OCI-LY3 (cell line): ENCODE results near the gene C1RL.

Source experiments
- H2AFZ ChIP-seq: fragments of 200-600, 300-600 bp; shearing (Covaris generic); 2 replicates; pipeline ENCODE4 v1.6.0; 2014; ENCODE audit warnings: antibody characterized with exemption, low read depth, low read length
- H3K27ac ChIP-seq: fragments of 200-600, 300-600 bp; sonication (generic); 2 replicates; pipeline ENCODE4 v1.5.1; 2014; ENCODE audit warnings: mild to moderate bottlenecking, low read length, moderate library complexity, mixed read lengths
- H3K27me3 ChIP-seq: fragments of 200-600, 300-600 bp; sonication (generic); 2 replicates; pipeline ENCODE4 v1.6.1; 2014; ENCODE audit warnings: low read depth, low read length, mixed read lengths
- H3K36me3 ChIP-seq: fragments of 200-600, 300-600 bp; sonication (generic); replicated peaks from 2 replicates; pipeline ENCODE3; 2014; ENCODE audit warnings: low read depth, low read length, mixed read lengths
- H3K4me1 ChIP-seq: fragments of 300-600, 200-600 bp; sonication (generic); 2 replicates; pipeline ENCODE4 v1.6.1; 2014; ENCODE audit warnings: low read length, mixed read lengths
- H3K4me2 ChIP-seq: fragments of 200-600, 300-600 bp; sonication (generic); 2 replicates; pipeline ENCODE4 v1.6.1; 2014; ENCODE audit warnings: low read length, mixed read lengths
- H3K4me3 ChIP-seq: fragments of 300-600, 200-600 bp; sonication (generic); 2 replicates; pipeline ENCODE4 v1.5.1; 2014; ENCODE audit warnings: antibody characterized with exemption, mild to moderate bottlenecking, low read length, moderate library complexity
- H3K79me2 ChIP-seq: fragments of 300-600, 200-600 bp; shearing (Covaris generic); 2 replicates; pipeline ENCODE4 v1.6.1; 2014; ENCODE audit warnings: mild to moderate bottlenecking, low read length, mixed read lengths
- H3K9ac ChIP-seq: fragments of 300-600, 200-600 bp; shearing (Covaris generic); 2 replicates; pipeline ENCODE4 v1.6.0; 2014; ENCODE audit warnings: mild to moderate bottlenecking, low read length, moderate library complexity
- H3K9me3 ChIP-seq: fragments of 200-600, 300-600 bp; shearing (Covaris generic); 2 replicates; pipeline ENCODE4 v1.6.1; 2014; ENCODE audit warnings: low read length, mixed read lengths; ENCODE audit not compliant: insufficient read depth
- H4K20me1 ChIP-seq: fragments of 200-600, 300-600 bp; sonication (generic); 2 replicates; pipeline ENCODE4 v1.6.1; 2016; ENCODE audit warnings: low read length, mixed read lengths; ENCODE audit not compliant: insufficient read depth
- CTCF ChIP-seq: fragments of 200-600, 300-600 bp; sonication (generic); IDR thresholded peaks from 2 replicates; pipeline ENCODE4 v1.5.1; 2014; ENCODE audit warnings: antibody characterized with exemption, low read length, low read depth
- EZH2phosphoT487 ChIP-seq: fragments of 200-600 bp; shearing (Covaris generic); IDR thresholded peaks from 2 replicates; pipeline ENCODE4 v1.6.1; 2018; ENCODE audit warnings: antibody characterized with exemption, mixed run types, low read depth

The C1RL gene

GRCh38 chr12:7118881-7119280 is 9.9 kb upstream of the C1RL start:
- Histone ChIP-seq H3K4me1 (no peaks in the 10 kb centered on the region), H4K20me1 (no peaks in the 10 kb centered on the region), H3K4me2 (no peak overlapping the region), H3K27me3 (no peaks in the 10 kb centered on the region), H3K9ac (no peak overlapping the region), H3K9me3 (no peaks in the 10 kb centered on the region), H3K79me2 (no peaks in the 10 kb centered on the region), H3K36me3 (no peaks in the 10 kb centered on the region), H3K27ac (no peak overlapping the region), H2AFZ (no peak overlapping the region), H3K4me3 (no peak overlapping the region)
- TF ChIP-seq CTCF (no peak), EZH2phosphoT487 (no peak)

- no peak for TF ChIP-seq EZH2phosphoT487
- TF ChIP-seq CTCF: no peak
Measured at GRCh38 chr12:7117670-7118069, 8.7 kb upstream of the C1RL start.

GRCh38 chr12:7116916-7117315 is 7.9 kb upstream of the C1RL start:
- no peak overlapping the region for H3K9ac ChIP-seq
- no peaks in the 10 kb centered on the region for H3K27me3 ChIP-seq
- no peaks in the 10 kb centered on the region for H3K9me3 ChIP-seq
- no peaks in the 10 kb centered on the region for H3K79me2 ChIP-seq
- no peak overlapping the region for H3K4me3 ChIP-seq
- TF ChIP-seq CTCF: no peak
- TF ChIP-seq EZH2phosphoT487: no peak
- no peak overlapping the region for H3K4me2 ChIP-seq
- no peaks in the 10 kb centered on the region for H4K20me1 ChIP-seq
- no peaks in the 10 kb centered on the region for H3K36me3 ChIP-seq
- H2AFZ ChIP-seq: no peak overlapping the region
- H3K4me1 ChIP-seq: no peaks in the 10 kb centered on the region
- H3K27ac ChIP-seq: no peak overlapping the region

More at GRCh38 chr12:7117670-7118069, 8.7 kb upstream of the C1RL start:
- Histone ChIP-seq H3K79me2 (no peaks in the 10 kb centered on the region), H4K20me1 (no peaks in the 10 kb centered on the region), H3K4me1 (no peaks in the 10 kb centered on the region), H3K9ac (no peak overlapping the region), H3K36me3 (no peaks in the 10 kb centered on the region), H3K27ac (no peak overlapping the region), H3K27me3 (no peaks in the 10 kb centered on the region), H3K4me2 (no peak overlapping the region), H3K9me3 (no peaks in the 10 kb centered on the region), H3K4me3 (no peak overlapping the region), H2AFZ (no peak overlapping the region)

- TF ChIP-seq CTCF (no peak), EZH2phosphoT487 (no peak)
- no peaks in the 10 kb centered on the region for H4K20me1 ChIP-seq
Measured at GRCh38 chr12:7116196-7116595, 7.2 kb upstream of the C1RL start.

More at GRCh38 chr12:7116196-7116595, 7.2 kb upstream of the C1RL start:
- no peak overlapping the region for H2AFZ ChIP-seq
- H3K27me3 ChIP-seq: no peaks in the 10 kb centered on the region
- no peak overlapping the region for H3K9ac ChIP-seq
- no peak overlapping the region for H3K27ac ChIP-seq
- no peaks in the 10 kb centered on the region for H3K9me3 ChIP-seq
- H3K79me2 ChIP-seq: no peaks in the 10 kb centered on the region
- H3K4me3 ChIP-seq: no peak overlapping the region
- no peak overlapping the region for H3K4me2 ChIP-seq
- no peaks in the 10 kb centered on the region for H3K4me1 ChIP-seq
- no peaks in the 10 kb centered on the region for H3K36me3 ChIP-seq
